Measurements from ENCODE around the gene DPH7.
"Not testable (repeated sequence)": the region's sequence is repeated elsewhere in the genome, so short reads cannot be mapped to it uniquely, and the experiment has no call there.

The DPH7 gene

GRCh38 chr9:137513801-137514570 lies 64.7 kb downstream of the DPH7 start:
- H3K4me1 ChIP-seq (ENCODE audit: control insufficient read depth in 5 of 5, insufficient read depth in 5 of 5, low read length in 5 of 5); H3K4me3 ChIP-seq (ENCODE audit: low read depth in 1 of 5, low read length in 5 of 5); H3K27ac ChIP-seq (ENCODE audit: low read depth, low read length); H3K27me3 ChIP-seq (ENCODE audit: control insufficient read depth in 5 of 5, insufficient read depth in 4 of 5, low read length in 5 of 5); H3K9ac ChIP-seq (ENCODE audit: low read length in 5 of 5); H3K9me3 ChIP-seq (ENCODE audit: control insufficient read depth in 5 of 5, low read length in 5 of 5): not testable (repeated sequence)
- peaks cover 5 to 35% (median 14%) of the 10 kb centered on the region in 5 donors for H3K36me3 ChIP-seq (ENCODE audit: control insufficient read depth in 5 of 5, insufficient read depth in 5 of 5, low read length in 5 of 5)

- not testable (repeated sequence) for H3K4me3 ChIP-seq (ENCODE audit: low read depth in 1 of 5, low read length in 5 of 5); H3K9ac ChIP-seq (ENCODE audit: low read length in 5 of 5); H3K27me3 ChIP-seq (ENCODE audit: control insufficient read depth in 5 of 5, insufficient read depth in 4 of 5, low read length in 5 of 5); H3K27ac ChIP-seq (ENCODE audit: low read depth, low read length); H3K9me3 ChIP-seq (ENCODE audit: control insufficient read depth in 5 of 5, low read length in 5 of 5); H3K4me1 ChIP-seq (ENCODE audit: control insufficient read depth in 5 of 5, insufficient read depth in 5 of 5, low read length in 5 of 5)
- peaks cover 5 to 37% (median 16%) of the 10 kb centered on the region in 5 donors for H3K36me3 ChIP-seq (ENCODE audit: control insufficient read depth in 5 of 5, insufficient read depth in 5 of 5, low read length in 5 of 5)
Observed at GRCh38 chr9:137513136-137513535, 65.6 kb downstream of the DPH7 start.

DNA sequence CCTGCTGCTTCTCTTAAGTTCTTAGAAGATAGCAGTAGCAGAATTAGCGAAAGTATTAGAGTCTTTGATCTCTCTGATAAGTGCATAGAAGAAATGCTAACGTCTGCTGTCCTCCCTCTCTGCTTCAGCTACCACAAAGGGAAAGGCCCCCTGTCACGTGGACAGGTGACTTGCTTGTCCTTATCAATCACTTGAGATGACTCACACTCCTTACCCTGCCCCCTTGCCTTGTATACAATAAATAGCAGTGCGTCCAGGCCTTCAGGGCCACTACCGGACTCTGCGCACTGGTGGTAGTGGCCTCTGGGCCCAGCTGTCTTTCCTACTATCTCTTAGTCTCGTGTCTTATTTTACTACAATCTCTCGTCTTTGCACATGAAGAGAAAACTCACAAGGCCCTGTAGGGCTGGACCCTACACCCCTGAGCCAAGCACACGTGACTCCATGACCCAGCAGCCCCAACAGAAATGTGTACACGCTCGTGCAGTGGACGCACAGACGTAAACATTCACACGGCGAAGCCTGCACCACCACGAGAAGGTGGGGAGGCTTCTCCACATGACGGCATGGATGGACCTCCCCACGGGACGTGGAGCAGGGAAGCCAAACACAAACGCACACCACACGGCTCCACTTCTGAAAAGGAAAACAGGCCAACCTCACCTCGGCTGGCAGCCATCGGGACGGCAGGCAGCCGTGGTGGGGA lies 66.8 kb downstream of the DPH7 start:
- H3K27me3 ChIP-seq (ENCODE audit: control insufficient read depth in 5 of 5, insufficient read depth in 4 of 5, low read length in 5 of 5): no peaks in the 10 kb centered on the region
- no peak overlapping the region for H3K9ac ChIP-seq (ENCODE audit: low read length in 5 of 5)
- H3K27ac ChIP-seq (ENCODE audit: low read depth, low read length): no peak overlapping the region
- no peaks in the 10 kb centered on the region for H3K4me1 ChIP-seq (ENCODE audit: control insufficient read depth in 5 of 5, insufficient read depth in 5 of 5, low read length in 5 of 5)
- H3K4me3 ChIP-seq (ENCODE audit: low read depth in 1 of 5, low read length in 5 of 5): no peak overlapping the region
- no peaks in the 10 kb centered on the region for H3K9me3 ChIP-seq (ENCODE audit: control insufficient read depth in 5 of 5, low read length in 5 of 5)
- H3K36me3 ChIP-seq (ENCODE audit: control insufficient read depth in 5 of 5, insufficient read depth in 5 of 5, low read length in 5 of 5): peaks cover 5 to 39% (median 16%) of the 10 kb centered on the region in 5 donors

DNA sequence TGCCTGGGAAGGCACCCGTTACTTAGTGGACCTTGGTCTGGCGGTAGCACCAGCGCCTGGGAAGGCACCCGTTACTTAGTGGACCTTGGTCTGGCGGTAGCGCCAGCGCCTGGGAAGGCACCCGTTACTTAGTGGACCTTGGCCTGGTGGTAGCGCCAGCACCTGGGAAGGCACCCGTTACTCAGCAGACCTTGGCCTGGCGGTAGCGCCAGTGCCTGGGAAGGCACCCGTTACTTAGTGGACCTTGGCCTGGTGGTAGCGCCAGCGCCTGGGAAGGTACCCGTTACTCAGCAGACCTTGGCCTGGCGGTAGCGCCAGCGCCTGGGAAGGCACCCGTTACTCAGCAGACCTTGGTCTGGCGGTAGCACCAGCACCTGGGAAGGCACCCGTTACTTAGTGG lies 67.6 kb downstream of the DPH7 start:
- not testable (repeated sequence) for H3K27me3 ChIP-seq (ENCODE audit: control insufficient read depth in 5 of 5, insufficient read depth in 4 of 5, low read length in 5 of 5); H3K27ac ChIP-seq (ENCODE audit: low read depth, low read length); H3K4me1 ChIP-seq (ENCODE audit: control insufficient read depth in 5 of 5, insufficient read depth in 5 of 5, low read length in 5 of 5); H3K9ac ChIP-seq (ENCODE audit: low read length in 5 of 5); H3K9me3 ChIP-seq (ENCODE audit: control insufficient read depth in 5 of 5, low read length in 5 of 5); H3K4me3 ChIP-seq (ENCODE audit: low read depth in 1 of 5, low read length in 5 of 5)
- H3K36me3 ChIP-seq (ENCODE audit: control insufficient read depth in 5 of 5, insufficient read depth in 5 of 5, low read length in 5 of 5): peaks cover 5 to 39% (median 16%) of the 10 kb centered on the region in 5 donors

DNA sequence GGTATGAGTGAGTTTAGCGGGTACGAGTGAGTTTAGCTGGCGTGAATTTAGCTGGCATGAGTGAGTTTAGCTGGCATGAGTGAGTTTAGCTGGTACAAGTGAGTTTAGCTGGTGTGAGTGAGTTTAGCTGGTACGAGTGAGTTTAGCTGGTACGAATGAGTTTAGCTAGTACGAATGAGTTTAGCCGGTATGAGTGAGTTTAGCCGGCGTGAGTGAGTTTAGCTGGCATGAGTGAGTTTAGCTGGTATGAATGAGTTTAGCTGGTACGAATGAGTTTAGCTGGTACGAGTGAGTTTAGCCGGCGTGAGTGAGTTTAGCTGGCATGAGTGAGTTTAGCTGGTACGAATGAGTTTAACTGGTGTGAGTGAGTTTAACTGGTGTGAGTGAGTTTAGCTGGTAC lies 69.5 kb downstream of the DPH7 start:
- Histone ChIP-seq H3K4me3 (ENCODE audit: low read depth in 1 of 5, low read length in 5 of 5) (no peak overlapping the region), H3K27me3 (ENCODE audit: control insufficient read depth in 5 of 5, insufficient read depth in 4 of 5, low read length in 5 of 5) (no peaks in the 10 kb centered on the region), H3K4me1 (ENCODE audit: control insufficient read depth in 5 of 5, insufficient read depth in 5 of 5, low read length in 5 of 5) (no peaks in the 10 kb centered on the region), H3K9me3 (ENCODE audit: control insufficient read depth in 5 of 5, low read length in 5 of 5) (no peaks in the 10 kb centered on the region), H3K9ac (ENCODE audit: low read length in 5 of 5) (no peak overlapping the region), H3K36me3 (ENCODE audit: control insufficient read depth in 5 of 5, insufficient read depth in 5 of 5, low read length in 5 of 5) (peaks cover 5 to 34% (median 19%) of the 10 kb centered on the region in 5 donors), H3K27ac (ENCODE audit: low read depth, low read length) (no peak overlapping the region)

GRCh38 chr9:137506702-137507171 lies 72.0 kb downstream of the DPH7 start:
- no peak overlapping the region for H3K9ac ChIP-seq (ENCODE audit: low read length in 5 of 5)
- H3K9me3 ChIP-seq (ENCODE audit: control insufficient read depth in 5 of 5, low read length in 5 of 5): no peaks in the 10 kb centered on the region
- peaks cover 5 to 25% (median 16%) of the 10 kb centered on the region in 5 donors for H3K36me3 ChIP-seq (ENCODE audit: control insufficient read depth in 5 of 5, insufficient read depth in 5 of 5, low read length in 5 of 5)
- no peaks in the 10 kb centered on the region for H3K4me1 ChIP-seq (ENCODE audit: control insufficient read depth in 5 of 5, insufficient read depth in 5 of 5, low read length in 5 of 5)
- no peak overlapping the region for H3K27ac ChIP-seq (ENCODE audit: low read depth, low read length)
- H3K27me3 ChIP-seq (ENCODE audit: control insufficient read depth in 5 of 5, insufficient read depth in 4 of 5, low read length in 5 of 5): no peaks in the 10 kb centered on the region
- H3K4me3 ChIP-seq (ENCODE audit: low read depth in 1 of 5, low read length in 5 of 5): no peak overlapping the region

DNA sequence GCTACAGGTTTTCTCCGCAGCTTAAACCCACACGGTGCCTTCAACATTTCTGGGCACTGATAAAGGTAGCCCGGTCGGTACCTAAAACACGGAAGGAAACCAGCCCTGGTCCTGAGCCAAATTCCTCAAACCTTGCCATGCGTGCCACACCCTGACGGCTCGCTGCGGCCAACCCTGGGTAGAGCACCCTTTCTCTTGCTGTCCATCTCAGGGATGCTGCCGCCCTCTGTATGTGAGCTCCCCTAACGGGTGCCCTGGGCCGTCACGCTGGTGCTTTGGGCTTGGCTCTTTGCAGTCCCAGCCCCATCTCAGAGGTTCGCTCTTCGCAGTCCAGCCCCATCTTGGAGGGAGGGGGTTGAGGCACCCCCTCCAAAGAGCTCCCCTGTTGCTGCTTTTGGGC lies 72.5 kb downstream of the DPH7 start:
- H3K9ac ChIP-seq (ENCODE audit: low read length in 5 of 5): no peak overlapping the region
- no peaks in the 10 kb centered on the region for H3K27me3 ChIP-seq (ENCODE audit: control insufficient read depth in 5 of 5, insufficient read depth in 4 of 5, low read length in 5 of 5)
- peaks cover 5 to 25% (median 21%) of the 10 kb centered on the region in 5 donors for H3K36me3 ChIP-seq (ENCODE audit: control insufficient read depth in 5 of 5, insufficient read depth in 5 of 5, low read length in 5 of 5)
- no peaks in the 10 kb centered on the region for H3K4me1 ChIP-seq (ENCODE audit: control insufficient read depth in 5 of 5, insufficient read depth in 5 of 5, low read length in 5 of 5)
- H3K27ac ChIP-seq (ENCODE audit: low read depth, low read length): no peak overlapping the region
- no peak overlapping the region for H3K4me3 ChIP-seq (ENCODE audit: low read depth in 1 of 5, low read length in 5 of 5)
- no peaks in the 10 kb centered on the region for H3K9me3 ChIP-seq (ENCODE audit: control insufficient read depth in 5 of 5, low read length in 5 of 5)

GRCh38 chr9:137505421-137506140 lies 73.1 kb downstream of the DPH7 start:
- Histone ChIP-seq H3K27ac (ENCODE audit: low read depth, low read length) (no peak overlapping the region), H3K4me1 (ENCODE audit: control insufficient read depth in 5 of 5, insufficient read depth in 5 of 5, low read length in 5 of 5) (no peaks in the 10 kb centered on the region), H3K9me3 (ENCODE audit: control insufficient read depth in 5 of 5, low read length in 5 of 5) (no peaks in the 10 kb centered on the region), H3K36me3 (ENCODE audit: control insufficient read depth in 5 of 5, insufficient read depth in 5 of 5, low read length in 5 of 5) (peaks cover 5 to 28% (median 27%) of the 10 kb centered on the region in 5 donors), H3K9ac (ENCODE audit: low read length in 5 of 5) (no peak overlapping the region), H3K4me3 (ENCODE audit: low read depth in 1 of 5, low read length in 5 of 5) (no peak overlapping the region), H3K27me3 (ENCODE audit: control insufficient read depth in 5 of 5, insufficient read depth in 4 of 5, low read length in 5 of 5) (no peaks in the 10 kb centered on the region)

Data from subcutaneous abdominal adipose tissue (tissue), 5 donors.